MM.1S (cell line): ENCODE measurements around the gene TGFBR3.

Experiments used
- CTCF ChIP-seq: fragments of 300-600 bp; sonication (generic); IDR thresholded peaks from 2 replicates; pipeline ENCODE4 v1.5.1; 2016; ENCODE audit warnings: antibody characterized with exemption, low read length, mixed read lengths
- EZH2 ChIP-seq: fragments of 300-600 bp; sonication (generic); optimal IDR thresholded peaks from 2 replicates; pipeline ENCODE3; 2017; ENCODE audit warnings: low read depth, mild to moderate bottlenecking, antibody characterized with exemption, low read length, mixed read lengths
- EZH2phosphoT487 ChIP-seq: fragments of 300-600 bp; sonication (generic); IDR thresholded peaks from 2 replicates; pipeline ENCODE4 v1.6.1; 2018; ENCODE audit warnings: antibody characterized with exemption, low read length

- TF ChIP-seq CTCF (no peak), EZH2phosphoT487 (no peak), EZH2 (no peak)
Measured at GRCh38 chr1:91835087-91835521, 50.8 kb downstream of the TGFBR3 start.
